Sigmoid colon (tissue), 4 donors: ENCODE measurements around the gene IGSF21.

Source experiments
- POLR2AphosphoS5 ChIP-seq, 4 donors: sonication (generic); formaldehyde crosslinking; IDR thresholded peaks; one replicate each; pipeline ENCODE4 v1.6.1; 2017; ENCODE audit warnings: antibody characterized with exemption in 4 of 4
- TF ChIP-seq, protein P1 (sequence below), 4 experiments: fragments of 450-650 bp in 3 of 4; fragments of 200-600 bp in 1 of 4; IDR thresholded peaks; one replicate each; pipeline ENCODE4 v1.5.1; 2016 to 2019; ENCODE audit warnings: antibody characterized with exemption in 4 of 4, mild to moderate bottlenecking in 3 of 4, moderate library complexity in 2 of 4

DNA sequence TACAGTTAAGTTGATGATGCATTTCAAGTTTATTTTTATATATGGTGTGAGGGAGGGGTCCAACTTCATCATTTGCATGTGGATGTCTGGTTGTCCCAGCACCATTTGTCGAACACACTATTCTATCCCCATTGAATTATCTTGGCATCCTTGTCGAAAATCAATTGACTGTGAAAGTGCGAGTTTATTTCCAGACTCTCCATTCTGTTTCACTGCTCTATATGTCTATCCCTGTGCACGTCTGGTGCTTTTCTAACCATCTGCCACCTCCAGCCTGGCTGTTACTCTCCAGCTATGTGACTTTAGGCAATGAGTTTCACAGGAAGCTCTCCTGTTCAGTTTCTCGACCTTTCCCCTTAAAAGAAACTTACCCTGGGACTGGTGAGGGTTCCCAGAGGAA is 236.0 kb downstream of the IGSF21 start:
- TF ChIP-seq POLR2AphosphoS5 (IDR thresholded peaks at IDR 0.05) = no peak
- TF ChIP-seq, protein P1, sequence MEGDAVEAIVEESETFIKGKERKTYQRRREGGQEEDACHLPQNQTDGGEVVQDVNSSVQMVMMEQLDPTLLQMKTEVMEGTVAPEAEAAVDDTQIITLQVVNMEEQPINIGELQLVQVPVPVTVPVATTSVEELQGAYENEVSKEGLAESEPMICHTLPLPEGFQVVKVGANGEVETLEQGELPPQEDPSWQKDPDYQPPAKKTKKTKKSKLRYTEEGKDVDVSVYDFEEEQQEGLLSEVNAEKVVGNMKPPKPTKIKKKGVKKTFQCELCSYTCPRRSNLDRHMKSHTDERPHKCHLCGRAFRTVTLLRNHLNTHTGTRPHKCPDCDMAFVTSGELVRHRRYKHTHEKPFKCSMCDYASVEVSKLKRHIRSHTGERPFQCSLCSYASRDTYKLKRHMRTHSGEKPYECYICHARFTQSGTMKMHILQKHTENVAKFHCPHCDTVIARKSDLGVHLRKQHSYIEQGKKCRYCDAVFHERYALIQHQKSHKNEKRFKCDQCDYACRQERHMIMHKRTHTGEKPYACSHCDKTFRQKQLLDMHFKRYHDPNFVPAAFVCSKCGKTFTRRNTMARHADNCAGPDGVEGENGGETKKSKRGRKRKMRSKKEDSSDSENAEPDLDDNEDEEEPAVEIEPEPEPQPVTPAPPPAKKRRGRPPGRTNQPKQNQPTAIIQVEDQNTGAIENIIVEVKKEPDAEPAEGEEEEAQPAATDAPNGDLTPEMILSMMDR (IDR thresholded peaks at IDR 0.05) = no peak
